Right kidney (tissue), 1 donor: ENCODE measurements around the gene CMBL.
"Not testable (repeated sequence)": the region's sequence is repeated elsewhere in the genome, so short reads cannot be mapped to it uniquely, and the experiment has no call there.

Source experiments
- DNase-seq: peaks from one replicate; pipeline ENCODE4 v3.0.0-alpha.2; 2016

Gene CMBL

DNA sequence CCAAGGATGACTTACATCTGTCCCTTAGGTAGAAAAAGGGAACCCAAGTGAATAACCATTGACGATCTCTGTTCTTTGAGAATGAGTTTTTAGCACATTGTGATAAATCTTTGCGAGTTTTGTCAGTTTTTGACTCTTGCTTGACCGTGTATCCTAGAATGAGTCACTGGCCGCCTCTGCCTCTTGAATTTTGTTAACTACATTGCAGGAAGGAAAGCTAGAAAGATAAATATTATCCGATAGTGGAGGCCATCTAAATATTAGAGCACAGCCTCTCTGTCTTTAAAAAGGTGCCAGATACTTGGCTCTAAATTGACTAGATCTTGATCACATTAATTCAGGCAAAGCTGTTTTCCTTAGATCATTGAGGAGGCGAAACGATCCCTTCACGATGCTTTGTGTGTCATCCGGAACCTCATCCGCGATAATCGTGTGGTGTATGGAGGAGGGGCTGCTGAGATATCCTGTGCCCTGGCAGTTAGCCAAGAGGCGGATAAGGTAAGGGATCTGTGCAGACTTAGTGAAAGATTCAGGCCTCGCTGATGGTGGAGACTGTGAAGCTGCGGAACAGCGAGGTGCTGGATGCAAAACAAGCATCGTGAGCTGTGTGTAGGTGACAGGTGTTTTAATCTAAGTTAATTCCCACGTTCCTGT lies 45.5 kb downstream of the CMBL start:
- no peak for DNase-seq

DNA sequence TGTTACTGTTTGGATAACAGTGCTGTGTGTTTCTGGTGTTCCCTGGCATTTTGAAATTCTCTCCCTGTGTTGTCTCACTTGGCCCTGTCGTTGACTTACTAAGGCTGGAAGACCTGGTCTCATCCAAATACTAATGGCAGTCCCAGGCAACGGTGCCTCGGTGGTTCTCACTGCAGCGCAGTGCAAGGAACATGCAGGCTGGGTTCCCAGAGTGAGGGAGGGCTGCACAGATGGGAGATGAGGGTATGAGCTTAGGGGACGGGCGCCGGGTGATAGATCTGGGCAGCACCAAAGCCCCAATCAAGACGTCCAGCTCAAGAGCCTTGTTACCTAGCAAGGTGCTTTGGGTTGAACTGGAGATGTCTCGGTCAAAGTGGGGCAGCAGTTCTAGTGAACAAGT lies 46.6 kb downstream of the CMBL start:
- no peak for DNase-seq

DNA sequence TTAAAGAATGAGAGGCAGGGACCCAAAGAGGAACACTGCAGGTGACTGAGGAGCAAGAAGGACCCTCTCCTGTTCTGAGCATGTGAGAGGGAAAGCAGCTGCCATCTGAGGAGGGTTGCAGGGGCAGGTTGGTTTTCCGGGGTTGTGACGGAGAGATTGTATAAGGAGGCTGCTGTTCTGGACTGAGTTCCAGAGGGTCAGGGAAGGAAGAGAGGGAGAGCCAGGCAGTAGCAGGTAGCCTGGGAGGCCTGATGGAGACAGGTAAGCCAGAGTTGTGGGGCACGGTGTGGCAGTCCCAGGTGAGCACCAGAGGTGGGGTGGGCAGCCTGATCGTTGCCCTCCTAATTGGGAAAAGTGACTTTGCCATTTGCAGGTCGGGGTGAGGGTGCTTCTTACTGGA lies 47.8 kb downstream of the CMBL start:
- DNase-seq = no peak

DNA sequence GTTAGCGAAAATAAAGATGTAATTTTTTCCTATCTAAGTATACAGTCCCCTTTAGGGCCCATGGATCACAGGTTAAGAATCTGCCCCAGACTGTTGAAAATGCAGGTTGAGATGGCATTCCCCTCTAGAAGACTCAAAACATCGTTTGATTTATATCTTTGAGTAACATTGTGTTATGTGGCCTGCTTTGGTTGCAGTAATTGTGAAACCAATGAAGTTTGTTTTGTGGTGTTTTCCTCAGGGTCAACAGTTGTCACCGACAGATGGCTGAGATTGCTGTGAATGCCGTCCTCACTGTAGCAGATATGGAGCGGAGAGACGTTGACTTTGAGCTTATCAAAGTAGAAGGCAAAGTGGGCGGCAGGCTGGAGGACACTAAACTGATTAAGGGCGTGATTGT lies 49.8 kb downstream of the CMBL start:
- DNase-seq = no peak

DNA sequence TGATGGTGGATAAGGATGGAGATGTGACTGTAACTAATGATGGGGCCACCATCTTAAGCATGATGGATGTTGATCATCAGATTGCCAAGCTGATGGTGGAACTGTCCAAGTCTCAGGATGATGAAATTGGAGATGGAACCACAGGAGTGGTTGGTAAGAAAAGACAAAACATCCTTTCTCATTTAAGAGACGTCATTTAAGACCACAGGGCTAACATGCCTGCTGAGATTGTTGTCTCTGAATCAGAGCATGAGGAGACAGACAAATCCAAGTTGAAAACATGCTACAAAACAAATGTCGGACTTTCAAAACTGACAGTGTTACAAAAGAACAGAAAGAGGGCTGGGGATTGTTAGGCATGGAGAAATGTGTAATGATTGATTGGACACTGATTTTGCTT lies 53.0 kb downstream of the CMBL start:
- DNase-seq = no peak

DNA sequence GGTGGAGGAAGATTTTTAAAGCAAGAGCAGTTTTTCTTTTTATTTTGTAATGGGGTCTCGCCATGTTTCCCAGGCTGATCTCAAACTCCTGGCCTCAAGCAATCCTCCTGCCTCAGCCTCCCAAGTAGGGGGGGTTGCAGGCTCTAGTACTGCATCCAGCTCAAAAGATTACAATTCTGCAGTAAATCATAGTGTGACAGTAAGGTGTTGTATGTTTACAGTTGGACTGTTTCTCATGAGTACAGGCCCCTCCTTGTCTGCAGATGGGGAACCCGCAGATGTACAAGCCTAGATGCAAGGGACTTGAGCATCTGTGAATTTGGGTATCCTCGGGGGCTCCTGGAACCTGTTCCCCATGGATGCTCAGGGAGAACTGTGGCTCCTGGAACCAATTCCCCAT lies 54.3 kb downstream of the CMBL start:
- DNase-seq = no peak

DNA sequence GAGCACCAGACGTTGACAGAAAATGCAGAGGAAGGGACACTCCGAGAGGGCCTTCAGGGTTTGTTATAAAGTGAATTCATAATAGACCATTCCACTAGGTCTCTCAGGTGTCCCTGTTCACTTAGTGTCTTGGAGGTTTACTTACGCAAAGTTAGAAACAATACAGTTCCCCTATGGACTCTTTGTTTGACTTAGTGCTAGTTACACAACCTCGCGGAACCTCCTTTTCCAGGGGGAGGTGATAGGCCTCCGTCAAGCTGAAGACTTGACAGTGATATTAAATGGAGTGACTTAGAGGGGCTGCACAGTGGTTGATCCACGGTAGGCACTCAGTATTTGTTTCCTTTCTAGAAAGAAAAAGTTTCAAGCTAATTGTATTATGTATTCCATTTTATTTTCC lies 56.3 kb downstream of the CMBL start:
- DNase-seq = no peak

DNA sequence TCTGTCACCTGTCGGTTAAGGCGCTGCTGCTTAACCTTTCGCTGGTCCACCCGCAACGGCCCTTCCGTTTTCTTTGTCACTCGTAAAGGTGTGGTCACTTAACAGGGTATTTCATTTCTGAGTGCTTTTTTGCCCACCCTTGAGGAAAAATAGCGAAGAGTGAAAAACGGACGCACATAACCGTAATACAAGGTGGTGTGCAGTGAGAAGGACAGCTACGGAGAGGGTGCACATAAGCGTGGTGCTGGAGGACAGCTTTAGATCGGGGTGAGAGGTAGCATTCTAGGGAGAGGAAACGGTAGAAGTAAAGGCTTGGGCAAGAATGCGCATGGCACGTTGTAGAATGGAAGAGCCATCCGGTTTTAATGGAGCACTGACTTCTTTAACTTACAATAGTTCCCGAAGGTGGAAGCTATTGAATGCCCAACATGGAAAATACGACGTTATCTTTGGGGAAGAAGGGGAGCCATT lies 56.9 kb downstream of the CMBL start:
- no peak for DNase-seq

DNA sequence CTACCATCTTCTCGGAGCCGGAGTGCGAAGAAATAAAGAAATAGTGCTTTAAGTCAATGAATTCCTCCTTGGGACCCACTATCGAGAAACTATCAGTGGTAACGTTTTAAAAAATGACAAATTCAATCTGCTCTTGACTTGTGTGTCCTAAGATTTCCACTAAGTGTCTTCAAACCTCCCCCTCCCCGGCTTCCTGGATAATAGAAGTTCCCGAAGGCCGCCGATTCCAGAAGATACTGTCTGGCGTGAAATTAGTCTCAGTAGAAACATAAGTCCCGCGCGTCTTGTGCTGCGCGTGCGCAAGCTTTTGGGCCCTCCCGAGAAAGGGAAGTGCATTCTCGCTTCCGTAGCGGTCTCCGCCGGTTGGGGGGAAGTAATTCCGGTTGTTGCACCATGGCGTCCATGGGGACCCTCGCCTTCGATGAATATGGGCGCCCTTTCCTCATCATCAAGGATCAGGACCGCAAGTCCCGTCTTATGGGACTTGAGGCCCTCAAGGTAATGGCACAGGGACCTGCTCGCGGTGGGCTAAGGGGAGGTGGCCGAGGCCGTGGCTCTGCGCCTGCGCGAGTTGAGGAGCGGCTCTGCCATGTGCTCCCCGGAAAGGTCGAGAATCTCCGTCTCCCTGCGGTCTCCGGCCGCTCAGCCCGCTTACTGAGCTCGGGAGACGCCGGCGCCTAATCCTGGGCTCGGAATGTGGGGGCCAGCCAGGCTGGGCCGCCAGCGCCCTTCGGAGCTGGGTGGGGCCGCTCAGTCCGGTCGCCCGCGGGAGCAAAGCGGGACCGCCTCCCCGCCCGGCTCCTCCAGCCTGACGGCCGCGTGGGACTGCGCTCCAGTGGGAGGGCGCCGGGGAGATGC lies 57.5 kb downstream of the CMBL start, which contains the start of gene CCT5:
Gene CCT5, plus strand, starts transcription at position 333 of the 858 bp plus-strand sequence. Its CDS starts 61 bp downstream, at position 394.
- peak; percentile 97 for DNase-seq

DNA sequence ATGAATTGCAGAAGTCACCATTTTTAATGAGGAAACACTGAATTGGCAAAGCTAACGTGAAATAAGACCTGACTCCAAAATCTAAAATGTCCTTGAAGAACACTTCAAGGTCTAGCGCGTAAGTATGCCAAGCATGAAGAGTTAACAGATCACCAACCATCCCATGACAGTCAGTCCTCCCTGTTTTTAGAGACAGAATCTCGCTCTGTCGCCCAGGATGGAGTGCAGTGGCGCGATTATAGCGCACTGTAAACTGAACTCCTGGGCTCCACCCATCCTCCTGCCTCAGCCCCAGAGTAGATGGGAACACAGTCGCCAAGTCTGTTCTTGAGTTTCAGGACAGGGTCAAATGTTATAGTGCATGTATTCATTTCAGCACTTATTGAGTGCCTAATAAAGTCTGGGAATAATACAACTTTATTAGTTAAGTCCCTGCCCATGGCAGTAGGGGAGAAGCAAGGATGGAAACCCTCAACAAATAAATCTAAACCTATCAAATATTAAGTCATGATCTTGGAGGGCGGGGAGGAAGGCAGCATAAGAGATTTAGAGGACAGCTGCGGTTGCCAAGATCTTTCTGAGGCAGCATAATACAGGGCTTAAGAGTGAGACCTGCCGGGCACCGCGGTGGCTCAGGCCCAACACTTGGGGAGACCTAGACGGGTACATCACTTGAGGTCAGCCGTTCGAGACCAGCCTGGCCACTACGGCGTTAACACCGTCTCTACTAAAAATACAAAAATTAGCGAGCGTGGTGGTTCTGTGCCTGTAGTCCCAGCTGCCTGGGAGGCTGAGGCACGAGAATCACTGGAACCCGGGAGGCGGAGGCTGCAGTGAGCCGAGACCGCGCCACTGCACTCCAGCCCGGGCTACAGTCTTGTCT lies 59.1 kb downstream of the CMBL start:
- DNase-seq = no peak

DNA sequence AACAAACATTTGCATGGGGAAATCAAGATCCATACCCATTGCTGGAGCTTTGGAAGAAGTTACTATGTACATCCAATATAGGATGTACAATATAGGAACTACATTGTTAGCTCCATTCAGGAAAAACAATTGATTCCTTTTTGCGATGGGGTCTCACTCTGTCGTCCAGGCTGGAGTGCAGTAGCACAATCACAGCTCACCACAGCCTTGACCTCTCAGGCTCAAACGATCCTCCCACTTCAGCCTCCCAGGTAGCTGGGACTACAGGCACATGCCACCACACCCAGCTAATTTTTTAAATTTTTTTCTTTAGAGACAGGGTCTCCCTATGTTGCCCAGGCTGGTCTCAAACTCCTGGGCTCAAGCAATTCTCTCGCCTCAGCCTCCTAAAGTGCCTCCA lies 60.5 kb downstream of the CMBL start:
- not testable (repeated sequence) for DNase-seq

DNA sequence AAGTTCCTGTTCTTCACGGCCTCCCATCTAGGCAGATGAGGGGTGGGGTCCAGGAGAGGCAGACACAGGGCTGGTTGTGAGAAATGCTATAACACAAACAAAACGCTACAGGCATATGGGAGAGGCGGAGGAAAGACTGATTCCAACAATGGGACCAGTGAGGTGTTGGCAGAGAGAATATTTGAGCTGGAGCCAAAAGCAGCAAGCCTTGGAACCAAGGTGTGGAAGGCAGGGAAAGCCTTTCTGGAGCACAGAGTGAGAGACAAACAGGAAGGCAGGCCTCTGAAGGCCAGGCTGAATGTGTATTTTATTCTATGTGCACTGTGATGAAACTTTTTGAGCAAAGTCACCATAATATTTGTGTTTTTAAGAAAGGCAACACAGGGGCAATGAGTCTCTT lies 60.9 kb downstream of the CMBL start:
- no peak for DNase-seq

DNA sequence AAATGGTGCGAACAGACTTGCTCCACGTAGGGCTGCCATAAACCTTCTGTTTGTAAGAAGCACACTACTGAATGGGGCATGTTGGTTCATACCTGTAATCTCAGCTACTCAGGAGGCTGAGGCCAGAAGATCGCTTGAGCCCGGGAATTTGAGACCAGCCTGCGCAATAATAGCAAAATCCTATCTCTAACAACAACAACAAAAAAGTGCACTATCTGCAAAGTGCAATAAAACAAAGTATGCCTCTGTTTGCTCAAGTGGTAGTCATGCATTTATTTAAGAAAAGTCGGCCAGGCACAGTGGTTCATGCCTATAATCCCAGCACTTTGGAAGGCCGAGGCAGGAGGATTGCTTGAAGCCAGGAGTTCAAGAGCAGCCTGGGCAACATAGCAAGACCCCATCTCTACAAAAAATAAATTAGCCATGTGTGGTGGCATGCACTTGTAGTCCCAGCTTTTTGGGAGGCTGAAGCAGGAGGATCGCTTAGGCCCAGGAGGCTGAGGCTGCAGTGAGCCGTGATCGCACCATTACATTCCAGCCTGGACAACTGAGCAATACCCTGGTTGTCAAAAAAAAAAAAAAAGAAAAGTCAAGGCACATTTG lies 63.3 kb downstream of the CMBL start:
- DNase-seq = no peak

DNA sequence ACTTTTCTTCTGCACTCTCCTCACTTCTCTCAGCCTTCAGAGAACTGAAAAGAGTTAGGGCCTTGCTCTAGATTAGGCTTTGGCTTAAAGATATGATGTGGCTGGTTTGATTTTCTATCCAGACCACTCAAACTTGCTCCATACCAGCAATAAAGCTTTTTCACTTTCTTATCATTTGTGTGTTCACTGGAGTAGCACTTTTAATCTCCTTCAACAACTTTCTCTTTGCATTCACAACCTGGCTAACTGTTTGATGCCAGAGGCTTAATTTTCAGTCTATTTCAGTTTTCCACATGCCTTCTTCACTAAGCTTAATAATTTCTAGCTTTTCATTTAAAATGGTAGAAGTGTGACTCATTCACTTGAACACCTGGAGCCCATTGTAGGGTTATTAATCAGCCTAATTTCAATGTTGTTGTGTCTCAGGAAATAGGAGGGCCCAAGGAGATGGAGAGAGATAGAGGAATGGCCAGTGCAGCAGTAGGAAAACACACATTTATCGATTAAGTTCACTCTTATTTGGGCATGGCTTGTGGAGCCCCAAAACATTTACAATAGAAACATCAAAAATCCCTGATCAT lies 64.0 kb downstream of the CMBL start:
- no peak for DNase-seq

DNA sequence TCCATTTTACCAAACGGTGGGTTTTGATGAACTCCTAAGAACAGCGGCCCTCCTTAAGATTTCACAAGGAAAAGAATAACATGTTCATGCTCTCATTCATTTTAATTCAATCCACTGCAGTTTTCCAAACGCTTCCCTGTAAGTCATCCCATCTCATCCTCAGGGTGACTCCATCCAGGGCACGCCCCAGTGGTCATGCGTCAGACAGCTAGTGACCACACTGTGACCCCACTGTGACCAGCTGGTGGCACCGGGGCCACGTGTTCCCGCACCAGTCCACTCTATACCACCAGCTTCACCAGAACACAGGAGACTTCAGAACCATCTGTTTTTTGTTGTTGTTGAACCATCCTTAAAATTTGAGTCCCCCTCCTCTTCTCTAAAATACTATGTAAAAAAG lies 72.4 kb downstream of the CMBL start:
- no peak for DNase-seq

DNA sequence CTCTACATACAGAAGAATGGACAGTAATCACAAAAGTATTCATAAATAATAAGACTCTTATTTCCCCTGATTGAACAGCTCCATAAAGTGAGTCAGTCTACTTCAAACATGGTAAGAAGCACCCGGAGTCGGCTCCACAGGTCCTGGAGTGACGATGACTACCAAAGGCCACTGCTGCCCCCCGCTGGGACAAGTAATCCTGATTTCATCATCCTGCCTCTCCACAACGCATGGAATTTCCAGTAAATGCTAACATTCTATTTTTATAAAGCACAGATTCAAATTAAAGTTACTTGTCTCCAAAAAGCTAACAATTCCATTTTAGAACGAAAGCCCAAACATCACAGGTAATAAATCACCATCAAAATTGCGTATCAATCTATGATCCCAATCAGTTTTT lies 74.2 kb downstream of the CMBL start:
- no peak for DNase-seq

DNA sequence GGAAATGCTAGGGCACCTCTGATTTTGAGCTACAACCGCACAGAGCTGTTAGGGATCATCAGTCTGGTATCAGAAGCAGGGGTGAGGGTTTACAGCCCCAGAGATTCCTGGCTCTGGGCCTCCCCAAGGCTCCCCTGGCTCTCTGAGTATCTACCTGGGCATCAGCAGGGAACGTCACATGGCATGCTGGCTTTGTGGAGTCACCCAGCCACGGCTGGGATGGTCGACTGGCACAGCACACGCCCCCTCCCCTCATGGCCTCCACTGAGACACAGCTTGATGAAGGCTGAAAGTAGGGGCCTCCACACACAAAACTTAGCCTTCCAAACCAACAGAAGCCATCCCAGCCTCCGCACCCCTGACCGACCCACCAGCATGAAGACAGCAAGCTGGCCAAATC lies 74.7 kb downstream of the CMBL start:
- no peak for DNase-seq

DNA sequence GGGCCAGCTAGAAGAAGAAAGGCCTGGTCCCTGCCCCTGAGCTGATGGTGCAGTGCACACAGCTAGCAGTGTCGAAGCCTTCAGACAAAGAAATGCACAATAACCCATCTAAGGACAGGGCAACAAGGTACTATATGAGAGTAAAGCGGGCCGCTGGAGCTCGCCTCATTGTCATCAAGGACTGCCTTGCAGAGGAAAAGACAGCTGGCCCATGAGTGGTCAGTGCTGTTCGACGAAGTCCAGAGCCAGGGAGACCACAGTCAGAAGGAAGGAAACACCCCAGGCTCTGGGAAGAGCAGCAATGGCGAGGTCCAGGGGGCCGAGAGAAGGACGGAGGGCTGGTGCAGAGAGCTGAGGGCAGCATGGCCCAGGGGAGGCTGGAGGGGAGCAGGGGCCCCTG lies 75.3 kb downstream of the CMBL start:
- no peak for DNase-seq

DNA sequence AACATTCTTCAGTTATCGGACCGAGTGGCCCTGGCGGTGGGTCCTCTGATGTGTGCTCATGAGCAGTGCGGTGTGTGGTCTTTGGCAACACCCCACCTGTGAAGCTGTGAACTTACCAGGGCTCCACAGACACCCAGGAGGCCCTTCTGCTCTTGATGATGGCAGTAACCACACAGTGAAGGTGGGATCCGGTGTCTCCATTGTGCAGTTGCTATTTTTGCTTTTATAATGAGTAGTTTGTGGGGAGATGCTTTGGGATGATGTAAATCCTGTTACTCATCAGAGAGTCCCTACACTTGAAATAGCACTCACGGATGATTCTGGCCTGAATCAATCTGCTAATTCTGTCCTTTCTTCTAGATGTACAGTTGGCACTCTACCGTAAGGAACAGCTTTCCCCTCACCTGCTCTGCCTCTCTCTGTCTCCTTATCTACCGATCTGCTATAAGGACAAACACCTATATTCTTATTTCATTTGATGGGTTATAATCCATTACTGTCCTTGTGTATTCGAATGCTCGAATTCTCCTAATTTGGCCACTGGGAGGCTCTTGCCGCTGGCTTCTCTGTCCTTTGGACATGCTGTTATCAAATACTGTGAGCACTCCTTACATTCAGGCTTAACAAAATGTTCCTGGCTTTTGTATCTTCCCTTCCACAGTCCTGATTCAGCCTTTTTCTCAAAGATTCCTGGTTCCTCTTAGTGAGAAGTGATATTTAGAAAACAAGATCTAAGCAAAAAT lies 78.2 kb downstream of the CMBL start:
- DNase-seq = no peak

DNA sequence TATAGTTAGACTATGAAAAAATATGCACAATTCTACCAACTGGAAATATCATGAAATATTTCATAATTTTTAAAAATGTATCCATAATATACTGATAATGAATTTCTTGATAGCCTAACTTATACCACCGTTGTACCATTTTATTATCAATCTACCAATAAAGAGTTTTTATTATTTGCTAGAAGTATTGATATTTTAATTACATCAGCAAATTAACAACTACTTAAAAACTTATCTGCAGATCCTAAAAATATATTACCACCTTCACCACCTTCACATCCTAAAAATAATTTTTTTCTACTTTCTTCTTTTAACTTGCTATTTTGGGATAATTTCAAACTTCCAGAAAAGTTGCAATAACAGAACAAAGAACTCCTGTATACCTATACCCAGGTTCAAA lies 79.4 kb downstream of the CMBL start:
- no peak for DNase-seq
